GM13977 (cell line): ENCODE measurements around the gene CADM3.

Experiments
- DNase-seq: peaks from one replicate; pipeline ENCODE4 v3.0.0; 2012; ENCODE audit warnings: low spot score
- CTCF ChIP-seq: IDR thresholded peaks from 2 replicates; pipeline ENCODE4 v1.5.1; 2012; ENCODE audit warnings: mild to moderate bottlenecking, control low read depth; ENCODE audit not compliant: insufficient read depth; ENCODE audit errors: extremely low read depth, missing control alignments
- in situ Hi-C: fragments of 300-500 bp; cut with MboI; formaldehyde crosslinking; loops from one replicate; pipeline ENCODE4 v1.12.0; 2022; ENCODE audit warnings: low sequenced_read_pairs, low pct_unique_long_range_greater_than_20kb, mixed read lengths, inconsistent platforms; ENCODE audit not compliant: unreplicated experiment

CADM3 gene

GRCh38 chr1:159203610-159204009 lies 32.2 kb downstream of the CADM3 start:
- TF ChIP-seq CTCF, result no peak
- in situ Hi-C loops, result no loop called here

GRCh38 chr1:159204161-159205141 lies 33.0 kb downstream of the CADM3 start, which contains the start of gene ACKR1:
TSS of gene ACKR1 (plus strand) at chr1:159204875. CDS start at chr1:159204960, 85 bp downstream.
- DNase-seq, result no peak
- TF ChIP-seq CTCF, result no peak

More at GRCh38 chr1:159203610-159204009, 32.2 kb downstream of the CADM3 start:
- DNase-seq, result no peak

GRCh38 chr1:159205225-159205624 lies 33.8 kb downstream of the CADM3 start:
- TF ChIP-seq CTCF, result no peak
- in situ Hi-C loops, result no loop called here
- DNase-seq, result no peak

More at GRCh38 chr1:159204161-159205141, 33.0 kb downstream of the CADM3 start, which contains the start of gene ACKR1:
- in situ Hi-C loops, result no loop called here

GRCh38 chr1:159206110-159206509 lies 34.7 kb downstream of the CADM3 start:
- in situ Hi-C loops, result no loop called here
- DNase-seq, result no peak
- no peak for TF ChIP-seq CTCF

- no peak for DNase-seq
- in situ Hi-C loops, result no loop called here
Measured at GRCh38 chr1:159207080-159207479, 35.7 kb downstream of the CADM3 start.

GRCh38 chr1:159207774-159208173 lies 36.4 kb downstream of the CADM3 start:
- no peak for DNase-seq
- in situ Hi-C loops, result no loop called here
- no peak for TF ChIP-seq CTCF

More at GRCh38 chr1:159207080-159207479, 35.7 kb downstream of the CADM3 start:
- no peak for TF ChIP-seq CTCF
